Dermis blood vessel endothelial cell (primary cell): ENCODE data around the gene MOCOS. TPM values are rescaled to one million over a fixed set of nuclear protein-coding genes. Genes with fewer than 3 reads are reported as not detected.
A peak's percentile ranks its signal among the peaks of the same experiment; 100 is the strongest.

Experiments used
- DNase-seq: peaks from one replicate; pipeline ENCODE4 v3.0.0; 2010
- total RNA-seq: library from RNA; depleted of rRNA; stranded (reverse); fragments of >200 nt; gene quantifications from 2 replicates; pipeline ENCODE4 v1.2.3, GENCODE V29; 2014

The MOCOS gene
- total RNA-seq, 1 donor from 2014 or later, result 0.34 TPM

DNA sequence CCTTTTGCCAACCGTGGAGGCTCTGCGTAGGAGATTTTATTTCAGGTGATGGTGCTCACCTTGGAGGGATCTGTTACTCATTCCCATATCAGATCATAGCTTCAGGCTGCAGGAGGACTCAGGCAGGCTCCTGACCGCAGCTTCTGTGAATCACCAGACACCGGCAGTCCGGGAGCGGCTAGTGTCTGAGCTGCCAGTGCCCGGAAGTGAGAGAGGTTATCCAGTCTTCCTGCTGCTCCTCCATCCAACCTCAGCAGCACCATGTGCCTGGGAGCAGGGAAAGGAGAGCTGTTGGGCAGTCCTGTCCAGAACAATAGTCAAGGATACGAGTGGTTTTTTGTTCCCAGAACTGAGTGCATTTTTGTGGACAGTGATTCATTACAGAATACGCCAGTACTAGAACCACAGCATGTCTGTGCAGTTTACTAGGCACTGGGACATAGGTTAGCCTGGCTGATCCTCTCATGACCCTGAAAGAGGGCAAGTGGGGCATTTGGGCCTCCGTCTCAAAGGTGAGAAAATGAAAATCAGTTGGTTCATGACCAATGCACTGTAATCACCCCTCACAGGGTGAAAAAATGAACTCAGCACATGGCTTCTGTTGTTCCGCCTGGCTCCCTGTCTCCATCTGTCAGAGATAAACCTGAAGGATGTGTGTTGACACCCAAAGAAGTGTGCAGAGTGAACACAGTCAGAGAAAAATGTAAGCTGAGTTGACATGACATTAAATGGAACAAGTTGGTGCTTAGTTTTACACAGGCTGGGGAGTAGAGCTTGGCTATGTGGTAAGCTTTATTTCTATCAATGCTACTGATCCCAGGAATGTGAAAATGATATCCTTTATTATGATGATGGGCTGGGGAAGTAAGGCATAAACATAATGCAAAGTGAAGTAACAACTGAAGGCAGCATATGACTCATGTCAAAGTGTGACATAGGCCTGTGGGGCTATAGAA lies 122.4 kb downstream of the MOCOS start:
- DNase-seq, result peak; percentile 80

DNA sequence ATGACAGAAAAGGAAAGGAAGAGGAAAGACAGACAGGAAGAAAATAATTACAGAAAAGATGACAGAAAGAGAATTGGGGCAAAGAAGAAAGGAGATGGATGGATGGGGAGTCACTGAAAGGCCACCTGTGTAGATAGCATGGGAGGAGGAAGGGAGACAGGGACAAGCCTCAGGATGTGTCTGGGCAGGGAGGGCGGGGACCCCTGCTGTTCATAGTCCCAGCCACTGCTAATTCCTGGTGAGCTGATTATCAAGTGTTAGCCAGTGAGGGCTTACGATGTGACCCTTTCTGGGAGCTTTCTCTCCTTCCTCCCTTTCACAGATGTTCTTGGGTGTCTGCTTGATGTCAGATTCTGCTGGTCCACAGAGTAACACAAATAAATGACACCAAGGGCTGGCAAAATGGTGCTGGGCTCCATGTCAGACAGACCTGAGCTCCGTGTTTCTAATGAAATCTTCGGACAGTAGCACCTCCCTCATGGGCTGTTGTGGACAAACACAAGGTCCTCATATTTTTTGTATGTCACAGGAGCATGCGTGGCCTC lies 123.8 kb downstream of the MOCOS start:
- DNase-seq, result no peak

GRCh38 chr18:36312806-36313395 lies 125.6 kb downstream of the MOCOS start:
- peak; percentile 13 for DNase-seq

GRCh38 chr18:36314098-36314497 lies 126.8 kb downstream of the MOCOS start:
- no peak for DNase-seq

GRCh38 chr18:36314754-36315153 lies 127.5 kb downstream of the MOCOS start:
- DNase-seq, result peak; percentile 22

GRCh38 chr18:36315736-36316135 lies 128.4 kb downstream of the MOCOS start:
- DNase-seq, result no peak

DNA sequence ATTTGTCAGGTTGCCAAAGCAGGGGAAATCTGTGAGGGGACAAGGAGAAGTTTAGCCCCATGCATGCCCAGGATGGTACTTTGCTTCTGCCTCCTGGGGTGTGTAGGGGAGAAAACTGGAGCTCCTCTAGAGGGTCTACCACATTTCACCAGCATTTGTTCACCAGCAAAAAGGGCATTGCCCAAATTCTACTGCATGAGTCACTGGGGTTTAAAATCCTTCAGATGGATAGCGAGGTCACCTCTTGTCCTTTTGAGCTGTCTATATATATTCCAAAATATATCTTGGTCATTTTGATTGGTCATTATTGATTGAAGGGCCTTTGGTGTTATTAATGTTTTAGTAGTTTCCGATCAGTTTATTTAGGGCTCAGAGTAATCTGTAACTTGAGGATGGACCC lies 128.9 kb downstream of the MOCOS start:
- no peak for DNase-seq

Other genes starting within 250 kb of the MOCOS start
- 51.7 and 58.4 TPM in 2 replicates for gene RPRD1A, start 119.9 kb upstream of the MOCOS start, total RNA-seq
- gene SLC39A6, start 58.2 kb upstream of the MOCOS start, total RNA-seq, result 18.2 and 18.5 TPM in 2 replicates
- gene ELP2, start 57.6 kb upstream of the MOCOS start, total RNA-seq, result 51.5 and 69.6 TPM in 2 replicates
- 0.14 and 0.34 TPM in 2 replicates for gene FHOD3, start 110.2 kb downstream of the MOCOS start, total RNA-seq